Suprapubic skin (tissue), 4 donors: ENCODE results near the gene GALK2. TPM values are rescaled to one million over a fixed set of nuclear protein-coding genes. Genes with fewer than 3 reads are reported as not detected.
"Not testable (repeated sequence)": the region's sequence is repeated elsewhere in the genome, so short reads cannot be mapped to it uniquely, and the experiment has no call there.

Experiments used
- DNase-seq, 2 donors: peaks; one replicate each; pipeline ENCODE4 v3.0.0-alpha.2; 2019; ENCODE audit warnings: low spot score in 2 of 2
- H3K27ac ChIP-seq: fragments of 200-600 bp; sonication (generic); one replicate; pipeline ENCODE4 v1.5.1; 2019
- H3K27me3 ChIP-seq: fragments of 200-600 bp; sonication (generic); one replicate; pipeline ENCODE4 v1.5.1; 2019
- H3K36me3 ChIP-seq: fragments of 200-600 bp; sonication (generic); one replicate; pipeline ENCODE4 v1.5.1; 2019
- H3K4me1 ChIP-seq: fragments of 200-600 bp; sonication (generic); one replicate; pipeline ENCODE4 v1.5.1; 2019
- H3K4me3 ChIP-seq: fragments of 200-600 bp; sonication (generic); one replicate; pipeline ENCODE4 v1.5.1; 2019; ENCODE audit warnings: mild to moderate bottlenecking
- H3K9me3 ChIP-seq: fragments of 200-600 bp; sonication (generic); one replicate; pipeline ENCODE4 v1.5.1; 2019
- CTCF ChIP-seq, 2 donors: fragments of 200-600 bp in 1 of 2; fragments of 450-650 bp in 1 of 2; sonication (generic) in 1 of 2; IDR thresholded peaks; one replicate each; pipeline ENCODE4 v1.5.1; 2016 to 2019; ENCODE audit warnings: antibody characterized with exemption in 2 of 2, mild to moderate bottlenecking in 1 of 2, moderate library complexity in 1 of 2
- EP300 ChIP-seq: sonication (generic); formaldehyde crosslinking; IDR thresholded peaks from one replicate; pipeline ENCODE4 v1.6.1; 2017; ENCODE audit warnings: antibody characterized with exemption
- POLR2A ChIP-seq, 2 donors: fragments of 450-650 bp; IDR thresholded peaks; one replicate each; pipeline ENCODE4 v1.6.1; 2017; ENCODE audit warnings: antibody characterized with exemption in 2 of 2, mild to moderate bottlenecking in 2 of 2, moderate library complexity in 2 of 2
- POLR2AphosphoS5 ChIP-seq, 3 donors: sonication (generic); formaldehyde crosslinking; IDR thresholded peaks; one replicate each; pipeline ENCODE4 v1.6.1; 2017; ENCODE audit warnings: antibody characterized with exemption in 3 of 3
- WGBS: methylation state at CpG from one replicate; pipeline ENCODE4 v1.1.5; 2018; 5-methylcytosine and 5-hydroxymethylcytosine counted together
- total RNA-seq, 4 donors: library from RNA; depleted of rRNA; stranded (reverse); fragments of >200 nt; gene quantifications; one replicate each; pipeline ENCODE4 v1.1.0, GENCODE V29; 2016

GALK2 gene
- total RNA-seq, 4 donors from 2014 or later, result 23.3 to 35.2 (median 33.8) TPM

- H3K9me3 ChIP-seq, result no peaks in the 10 kb centered on the region
- H3K27ac ChIP-seq, result no peak overlapping the region
- H3K4me1 ChIP-seq, result no peaks in the 10 kb centered on the region
- no peak overlapping the region for H3K4me3 ChIP-seq
- no peaks in the 10 kb centered on the region for H3K27me3 ChIP-seq
- TF ChIP-seq POLR2A (IDR thresholded peaks at IDR 0.05), result no peak
- TF ChIP-seq EP300, result no peak
- no peak for TF ChIP-seq CTCF (IDR thresholded peaks at IDR 0.05)
- no peak for TF ChIP-seq POLR2AphosphoS5 (IDR thresholded peaks at IDR 0.05)
- 95% methylated on average over 4 of the region's 4 CpGs for WGBS
- H3K36me3 ChIP-seq, result peaks cover 1% of the 10 kb centered on the region
- no peak for DNase-seq
Measured at GRCh38 chr15:49196856-49197255, 26.8 kb downstream of the GALK2 start.

GRCh38 chr15:49199666-49200065, 29.6 kb downstream of the GALK2 start:
- WGBS, result 70% methylated on average over 3 of the region's 3 CpGs

GRCh38 chr15:49200347-49200746, 30.3 kb downstream of the GALK2 start:
- H3K36me3 ChIP-seq, result peaks cover 24% of the 10 kb centered on the region
- WGBS, result 79% methylated on average over 3 of the region's 3 CpGs
- H3K27ac ChIP-seq, result no peak overlapping the region
- H3K4me1 ChIP-seq, result no peaks in the 10 kb centered on the region
- H3K27me3 ChIP-seq, result no peaks in the 10 kb centered on the region
- no peak for DNase-seq
- no peaks in the 10 kb centered on the region for H3K9me3 ChIP-seq
- H3K4me3 ChIP-seq, result no peak overlapping the region
- TF ChIP-seq POLR2AphosphoS5 (IDR thresholded peaks at IDR 0.05), result no peak
- TF ChIP-seq POLR2A (IDR thresholded peaks at IDR 0.05), result no peak
- no peak for TF ChIP-seq CTCF (IDR thresholded peaks at IDR 0.05)
- no peak for TF ChIP-seq EP300

More at GRCh38 chr15:49199666-49200065, 29.6 kb downstream of the GALK2 start:
- no peaks in the 10 kb centered on the region for H3K27me3 ChIP-seq
- H3K27ac ChIP-seq, result no peak overlapping the region
- DNase-seq, result no peak
- H3K4me1 ChIP-seq, result no peaks in the 10 kb centered on the region
- no peak overlapping the region for H3K4me3 ChIP-seq
- peaks cover 20% of the 10 kb centered on the region for H3K36me3 ChIP-seq
- no peaks in the 10 kb centered on the region for H3K9me3 ChIP-seq
- TF ChIP-seq EP300, result no peak
- no peak for TF ChIP-seq CTCF (IDR thresholded peaks at IDR 0.05)
- TF ChIP-seq POLR2A (IDR thresholded peaks at IDR 0.05), result no peak
- no peak for TF ChIP-seq POLR2AphosphoS5 (IDR thresholded peaks at IDR 0.05)

GRCh38 chr15:49208102-49208501, 38.1 kb downstream of the GALK2 start:
- not testable (repeated sequence) for DNase-seq, H3K4me1 ChIP-seq, H3K27me3 ChIP-seq, H3K4me3 ChIP-seq, H3K27ac ChIP-seq
- peaks cover 19% of the 10 kb centered on the region for H3K36me3 ChIP-seq
- peaks cover 10% of the 10 kb centered on the region for H3K9me3 ChIP-seq

GRCh38 chr15:49212897-49213296, 42.9 kb downstream of the GALK2 start:
- WGBS, result 89% methylated on average over 1 of the region's 1 CpG
- TF ChIP-seq CTCF (IDR thresholded peaks at IDR 0.05), result no peak
- TF ChIP-seq EP300, result no peak
- TF ChIP-seq POLR2A (IDR thresholded peaks at IDR 0.05), result no peak
- TF ChIP-seq POLR2AphosphoS5 (IDR thresholded peaks at IDR 0.05), result no peak

More at GRCh38 chr15:49212897-49213296, 42.9 kb downstream of the GALK2 start:
- no peaks in the 10 kb centered on the region for H3K4me1 ChIP-seq
- peaks cover 10% of the 10 kb centered on the region for H3K9me3 ChIP-seq
- H3K4me3 ChIP-seq, result no peak overlapping the region
- H3K36me3 ChIP-seq, result peaks cover 5% of the 10 kb centered on the region
- H3K27ac ChIP-seq, result no peak overlapping the region
- H3K27me3 ChIP-seq, result no peaks in the 10 kb centered on the region
- no peak for DNase-seq
